Measurements from ENCODE around the gene RALY. TPM values are rescaled to one million over a fixed set of nuclear protein-coding genes. Genes with fewer than 3 reads are reported as not detected.
"Not testable (repeated sequence)": the region's sequence is repeated elsewhere in the genome, so short reads cannot be mapped to it uniquely, and the experiment has no call there.

Gene RALY
- total RNA-seq, 1 experiment from 2014 or later = 275 TPM

GRCh38 chr20:34024723-34025351 is 31.1 kb downstream of the RALY start:
- Mint-ChIP-seq H3K4me3 (ENCODE audit: low read depth, unreplicated experiment) (no peak overlapping the region), H3K36me3 (ENCODE audit: insufficient read depth, unreplicated experiment) (peaks cover 5% of the 10 kb centered on the region), H3K27ac (ENCODE audit: unreplicated experiment) (no peak overlapping the region), H3K27me3 (ENCODE audit: unreplicated experiment) (no peaks in the 10 kb centered on the region), H3K4me1 (ENCODE audit: low read depth, unreplicated experiment) (peaks cover 70% of the 10 kb centered on the region), H3K9me3 (ENCODE audit: low read depth, unreplicated experiment) (no peaks in the 10 kb centered on the region)
- CTCF ChIA-PET = interaction anchor here (0.6 to 1.7 kb wide), 5 partner anchors 8 to 319 kb away, joined by 3 to 14 read pairs (median 4); partner anchors contain the start of gene RALY
- TF ChIP-seq, protein P1, sequence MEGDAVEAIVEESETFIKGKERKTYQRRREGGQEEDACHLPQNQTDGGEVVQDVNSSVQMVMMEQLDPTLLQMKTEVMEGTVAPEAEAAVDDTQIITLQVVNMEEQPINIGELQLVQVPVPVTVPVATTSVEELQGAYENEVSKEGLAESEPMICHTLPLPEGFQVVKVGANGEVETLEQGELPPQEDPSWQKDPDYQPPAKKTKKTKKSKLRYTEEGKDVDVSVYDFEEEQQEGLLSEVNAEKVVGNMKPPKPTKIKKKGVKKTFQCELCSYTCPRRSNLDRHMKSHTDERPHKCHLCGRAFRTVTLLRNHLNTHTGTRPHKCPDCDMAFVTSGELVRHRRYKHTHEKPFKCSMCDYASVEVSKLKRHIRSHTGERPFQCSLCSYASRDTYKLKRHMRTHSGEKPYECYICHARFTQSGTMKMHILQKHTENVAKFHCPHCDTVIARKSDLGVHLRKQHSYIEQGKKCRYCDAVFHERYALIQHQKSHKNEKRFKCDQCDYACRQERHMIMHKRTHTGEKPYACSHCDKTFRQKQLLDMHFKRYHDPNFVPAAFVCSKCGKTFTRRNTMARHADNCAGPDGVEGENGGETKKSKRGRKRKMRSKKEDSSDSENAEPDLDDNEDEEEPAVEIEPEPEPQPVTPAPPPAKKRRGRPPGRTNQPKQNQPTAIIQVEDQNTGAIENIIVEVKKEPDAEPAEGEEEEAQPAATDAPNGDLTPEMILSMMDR (IDR thresholded peaks at IDR 0.05; ENCODE audit: unreplicated experiment) = no peak
- no TSS peak for BruUV-seq (replicated peaks)
- DNase-seq = no peak
- intact Hi-C loops (cut with micrococcal nuclease; ENCODE audit: unreplicated experiment) = loop anchor here (10.0 kb wide), 1 partner anchor 160 kb away; no protein-coding TSS in a partner anchor

- intact Hi-C loops (cut with micrococcal nuclease; ENCODE audit: unreplicated experiment) = loop anchor here (10.0 kb wide), 1 partner anchor 163 kb away; no protein-coding TSS in a partner anchor
- H3K36me3 Mint-ChIP-seq (ENCODE audit: insufficient read depth, unreplicated experiment); H3K4me3 Mint-ChIP-seq (ENCODE audit: low read depth, unreplicated experiment); DNase-seq; H3K27ac Mint-ChIP-seq (ENCODE audit: unreplicated experiment); H3K27me3 Mint-ChIP-seq (ENCODE audit: unreplicated experiment); H3K9me3 Mint-ChIP-seq (ENCODE audit: low read depth, unreplicated experiment); BruUV-seq (replicated peaks): not testable (repeated sequence)
- CTCF ChIA-PET = interaction anchor here (1.4 kb wide), 1 partner anchor 36 kb away, joined by 4 read pairs; no protein-coding TSS in a partner anchor
- H3K4me1 Mint-ChIP-seq (ENCODE audit: low read depth, unreplicated experiment) = peaks cover 43% of the 10 kb centered on the region
Observed at GRCh38 chr20:34028013-34028412, 34.3 kb downstream of the RALY start.

DNA sequence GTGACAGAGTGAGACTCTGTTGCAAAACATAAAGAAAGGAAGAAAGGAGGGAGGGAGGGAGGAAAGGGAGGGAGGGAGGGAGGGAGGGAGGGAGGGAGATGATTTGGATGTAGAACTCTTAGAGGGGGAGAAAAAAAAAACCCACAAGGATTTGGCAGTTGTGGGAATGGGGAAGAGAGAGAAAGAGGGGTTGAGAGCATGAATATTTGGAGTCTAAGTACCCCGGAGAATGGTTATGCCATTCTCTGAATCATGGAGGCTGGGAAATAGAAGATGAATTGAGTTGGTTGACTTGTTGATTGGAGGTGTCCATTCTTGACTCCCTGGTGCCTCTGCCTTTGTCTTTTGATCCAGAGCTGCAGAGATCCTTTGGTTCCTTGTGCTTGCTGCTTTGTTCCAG is 35.7 kb downstream of the RALY start:
- CTCF ChIA-PET = no interaction called here
- TF ChIP-seq, protein P1 (IDR thresholded peaks at IDR 0.05; ENCODE audit: unreplicated experiment) = no peak
- H3K27ac Mint-ChIP-seq (ENCODE audit: unreplicated experiment) = no peak overlapping the region
- intact Hi-C loops (cut with micrococcal nuclease; ENCODE audit: unreplicated experiment) = loop anchor here (10.0 kb wide), 1 partner anchor 165 kb away; no protein-coding TSS in a partner anchor
- no TSS peak for BruUV-seq (replicated peaks)
- H3K4me1 Mint-ChIP-seq (ENCODE audit: low read depth, unreplicated experiment) = peaks cover 34% of the 10 kb centered on the region
- no peak overlapping the region for H3K4me3 Mint-ChIP-seq (ENCODE audit: low read depth, unreplicated experiment)
- no peaks in the 10 kb centered on the region for H3K27me3 Mint-ChIP-seq (ENCODE audit: unreplicated experiment)
- no peaks in the 10 kb centered on the region for H3K9me3 Mint-ChIP-seq (ENCODE audit: low read depth, unreplicated experiment)
- DNase-seq = no peak
- peaks cover 10% of the 10 kb centered on the region for H3K36me3 Mint-ChIP-seq (ENCODE audit: insufficient read depth, unreplicated experiment)

GRCh38 chr20:34030456-34030855 is 36.7 kb downstream of the RALY start:
- no peak for DNase-seq
- intact Hi-C loops (cut with micrococcal nuclease; ENCODE audit: unreplicated experiment) = no loop called here
- peaks cover 12% of the 10 kb centered on the region for H3K36me3 Mint-ChIP-seq (ENCODE audit: insufficient read depth, unreplicated experiment)
- TF ChIP-seq, protein P1 (IDR thresholded peaks at IDR 0.05; ENCODE audit: unreplicated experiment) = no peak
- CTCF ChIA-PET = interaction anchor here (0.6 to 1.0 kb wide), 3 partner anchors 8 to 962 kb away, joined by 3 read pairs; no protein-coding TSS in a partner anchor
- H3K9me3 Mint-ChIP-seq (ENCODE audit: low read depth, unreplicated experiment) = no peaks in the 10 kb centered on the region
- H3K4me1 Mint-ChIP-seq (ENCODE audit: low read depth, unreplicated experiment) = peaks cover 26% of the 10 kb centered on the region
- H3K4me3 Mint-ChIP-seq (ENCODE audit: low read depth, unreplicated experiment) = no peak overlapping the region
- no peak overlapping the region for H3K27ac Mint-ChIP-seq (ENCODE audit: unreplicated experiment)
- H3K27me3 Mint-ChIP-seq (ENCODE audit: unreplicated experiment) = no peaks in the 10 kb centered on the region
- BruUV-seq (replicated peaks) = no TSS peak

DNA sequence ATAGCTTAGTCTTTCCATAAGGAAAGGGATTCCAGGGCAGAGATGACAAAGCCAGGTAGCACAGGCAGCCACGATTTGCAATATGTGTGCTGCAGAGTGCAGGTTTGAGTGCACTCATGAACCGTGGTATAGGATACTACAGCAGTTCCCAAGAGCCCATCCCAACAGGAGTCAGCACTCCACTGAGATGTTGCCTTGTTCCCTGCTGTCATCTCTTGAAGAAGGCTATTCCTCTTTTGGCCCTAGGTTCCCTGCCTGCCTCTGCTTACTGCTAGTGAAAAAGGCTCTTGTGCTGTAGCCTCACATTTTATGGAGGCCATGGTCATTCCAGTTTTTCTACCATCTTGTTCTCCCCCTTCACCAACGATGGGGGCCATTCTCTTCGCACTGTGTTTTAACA is 40.2 kb downstream of the RALY start:
- Mint-ChIP-seq H3K36me3 (ENCODE audit: insufficient read depth, unreplicated experiment) (peaks cover 21% of the 10 kb centered on the region), H3K4me1 (ENCODE audit: low read depth, unreplicated experiment) (peaks cover 25% of the 10 kb centered on the region), H3K9me3 (ENCODE audit: low read depth, unreplicated experiment) (no peaks in the 10 kb centered on the region), H3K27ac (ENCODE audit: unreplicated experiment) (no peak overlapping the region), H3K4me3 (ENCODE audit: low read depth, unreplicated experiment) (no peak overlapping the region), H3K27me3 (ENCODE audit: unreplicated experiment) (no peaks in the 10 kb centered on the region)
- TF ChIP-seq, protein P1 (IDR thresholded peaks at IDR 0.05; ENCODE audit: unreplicated experiment) = no peak
- no peak for DNase-seq
- BruUV-seq (replicated peaks) = no TSS peak
- intact Hi-C loops (cut with micrococcal nuclease; ENCODE audit: unreplicated experiment) = no loop called here
- CTCF ChIA-PET = interaction anchor here (0.6 kb wide), 1 partner anchor 654 kb away, joined by 3 read pairs; no protein-coding TSS in a partner anchor

Measured in Calu3 (cell line).